Left hindlimb (tissue), 1 donor: ENCODE data around the gene RCE1.

Experiments
- DNase-seq: peaks from one replicate; pipeline ENCODE4 v3.0.0-alpha.2; 2018

Gene RCE1

DNA sequence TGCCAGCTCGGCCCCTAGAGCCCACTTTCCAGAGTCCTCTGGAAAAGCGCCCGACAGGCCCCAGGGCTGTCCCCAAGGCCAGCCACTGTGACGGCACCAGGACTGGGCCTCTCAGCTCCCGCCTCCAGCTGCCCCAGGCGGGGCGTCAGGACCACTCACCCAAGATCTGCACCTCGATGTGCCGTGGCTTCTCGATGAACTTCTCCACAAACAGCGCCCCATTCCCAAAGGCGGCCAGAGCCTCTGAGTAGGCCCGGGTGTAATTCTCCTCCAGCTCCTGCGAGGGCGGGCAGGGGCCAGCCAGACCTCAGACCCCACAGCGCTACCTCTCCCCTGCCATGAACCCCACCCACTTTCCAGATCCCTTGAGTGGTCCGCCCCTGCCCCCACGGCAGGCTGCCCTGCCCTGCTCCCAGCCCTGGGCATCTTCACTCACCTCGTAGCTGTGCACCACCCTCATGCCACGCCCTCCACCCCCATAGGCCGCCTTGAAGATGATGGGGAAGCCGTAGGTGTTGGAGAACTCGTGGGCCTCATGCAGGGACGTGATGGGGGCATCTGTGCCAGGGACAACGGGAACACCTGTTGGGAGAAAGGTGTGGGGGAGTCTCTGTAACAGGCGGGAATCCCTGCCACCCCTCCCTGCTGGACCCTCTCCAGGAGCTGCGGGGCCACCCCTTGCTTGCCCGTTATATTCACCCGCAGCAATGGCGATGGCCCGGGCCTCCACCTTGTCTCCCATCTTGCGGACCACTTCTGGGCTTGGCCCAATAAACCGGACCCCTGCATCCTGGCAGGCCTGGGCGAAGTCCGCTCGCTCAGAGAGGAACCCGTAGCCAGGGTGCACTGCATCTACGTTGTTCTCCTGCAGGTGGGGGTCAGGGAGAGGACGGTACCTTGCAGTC is 27.6 kb downstream of the RCE1 start:
- DNase-seq, result no peak

DNA sequence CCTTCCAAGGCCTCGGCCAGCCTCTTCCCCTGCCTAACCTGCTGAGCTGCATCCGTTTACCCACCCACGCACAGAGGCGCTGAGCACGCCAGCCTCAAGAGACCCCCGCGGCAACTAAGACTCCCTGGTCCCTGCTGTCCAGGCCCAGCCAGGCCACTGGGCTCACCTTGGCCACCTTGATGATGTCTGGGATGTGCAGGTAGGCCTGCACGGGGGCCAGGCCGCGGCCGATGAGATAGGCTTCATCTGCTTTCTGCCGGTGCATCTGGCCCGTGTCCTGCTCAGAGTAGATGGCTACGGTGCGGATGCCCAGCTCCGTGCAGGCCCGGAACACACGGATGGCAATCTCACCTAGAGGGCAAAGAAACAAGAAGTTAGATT is 28.3 kb downstream of the RCE1 start:
- no peak for DNase-seq

DNA sequence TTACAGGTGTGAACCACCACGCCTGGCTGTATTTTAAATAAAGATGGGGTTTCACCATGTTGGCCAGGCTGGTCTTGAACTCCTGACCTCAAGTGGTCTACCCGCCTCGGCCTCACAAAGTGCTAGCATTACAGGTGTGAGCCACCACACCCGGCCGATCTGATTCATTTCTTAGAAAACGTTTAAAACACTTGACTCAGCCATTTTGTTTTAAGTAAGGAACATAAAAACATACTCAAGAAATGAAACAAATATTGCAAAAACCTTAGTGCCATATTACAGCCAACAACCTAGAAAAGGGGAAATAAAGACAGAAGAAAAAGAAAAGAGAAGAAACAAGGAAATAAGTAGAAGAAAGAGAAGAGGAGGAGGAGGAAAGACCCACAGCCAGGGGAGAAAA is 31.0 kb downstream of the RCE1 start:
- peak; percentile 0 for DNase-seq

DNA sequence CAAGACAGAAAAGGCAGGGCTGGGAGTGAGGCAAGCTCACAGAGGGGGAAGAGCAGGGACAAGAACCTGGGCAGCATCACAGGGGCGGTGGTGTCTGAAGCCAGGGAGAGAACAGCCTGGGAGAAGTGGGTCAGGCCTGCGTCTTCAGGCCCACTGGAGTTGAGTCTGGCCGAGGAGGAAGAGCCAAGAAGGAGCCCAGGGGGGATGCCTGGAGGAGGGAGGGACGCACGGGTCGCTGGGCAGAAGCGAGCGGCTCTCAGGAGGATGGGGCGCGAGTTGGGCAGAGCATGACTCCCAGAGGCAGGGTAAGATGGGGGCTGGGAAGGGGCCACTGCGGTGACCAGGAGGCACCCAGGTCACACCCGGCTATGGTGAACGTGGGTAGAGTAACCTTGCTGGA is 32.1 kb downstream of the RCE1 start:
- DNase-seq, result peak; percentile 3

DNA sequence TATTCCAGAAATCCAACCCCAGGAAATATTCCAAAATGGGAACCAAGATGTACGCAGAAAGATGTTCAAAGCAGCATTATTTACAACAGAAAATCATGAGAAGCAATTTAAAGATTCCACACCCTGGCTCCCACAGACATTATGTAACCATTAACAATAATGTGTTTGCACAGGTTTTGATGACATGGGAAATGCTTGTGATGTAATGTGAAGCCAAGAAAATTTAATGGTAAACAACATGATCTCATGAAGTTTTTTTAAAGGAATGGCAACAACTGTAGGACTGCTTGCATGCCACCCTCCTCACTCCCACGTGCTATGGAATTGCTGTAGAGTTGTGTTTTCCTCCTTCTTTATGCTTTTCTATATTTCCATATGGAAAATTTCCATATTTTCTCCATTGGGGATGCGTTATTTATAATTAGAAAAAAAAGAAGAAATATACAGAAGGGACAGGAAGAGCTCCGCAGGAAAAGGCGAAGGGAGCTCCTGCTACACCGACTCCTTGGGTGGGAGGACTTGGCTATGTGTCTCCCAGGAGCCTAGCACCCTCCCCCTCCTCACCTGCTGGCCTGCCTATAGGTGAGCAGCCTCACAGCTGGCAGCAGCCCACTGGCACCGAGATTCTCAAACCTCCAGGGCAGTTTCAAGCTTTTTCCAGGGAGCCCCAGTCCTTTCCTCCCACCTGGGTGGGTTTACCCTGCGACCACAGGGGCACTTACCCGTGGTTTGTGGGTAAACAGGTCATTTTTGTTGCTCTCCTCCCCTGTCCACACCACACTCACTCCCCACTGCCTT is 34.5 kb downstream of the RCE1 start:
- DNase-seq, result peak; percentile 8

DNA sequence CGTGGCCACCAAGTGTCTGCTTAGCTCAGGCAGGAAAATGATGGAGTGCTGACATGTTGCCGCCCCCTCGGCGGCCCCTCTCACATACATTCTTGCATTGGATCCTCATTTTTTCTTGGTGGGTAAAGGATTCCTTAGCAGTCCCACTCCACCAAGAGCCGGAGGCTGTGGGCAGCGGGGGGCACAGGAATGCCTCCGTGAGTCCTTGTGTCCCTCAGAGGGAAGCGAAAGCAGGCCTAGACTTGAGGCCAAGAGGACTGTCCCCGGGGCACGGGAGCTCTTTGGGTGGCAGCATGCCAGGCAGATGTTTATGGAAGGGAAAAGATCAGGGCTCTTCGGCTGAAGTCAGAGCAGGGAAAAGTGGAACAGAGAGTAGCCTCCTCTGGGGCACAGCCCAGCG is 35.2 kb downstream of the RCE1 start:
- DNase-seq, result peak; percentile 37

DNA sequence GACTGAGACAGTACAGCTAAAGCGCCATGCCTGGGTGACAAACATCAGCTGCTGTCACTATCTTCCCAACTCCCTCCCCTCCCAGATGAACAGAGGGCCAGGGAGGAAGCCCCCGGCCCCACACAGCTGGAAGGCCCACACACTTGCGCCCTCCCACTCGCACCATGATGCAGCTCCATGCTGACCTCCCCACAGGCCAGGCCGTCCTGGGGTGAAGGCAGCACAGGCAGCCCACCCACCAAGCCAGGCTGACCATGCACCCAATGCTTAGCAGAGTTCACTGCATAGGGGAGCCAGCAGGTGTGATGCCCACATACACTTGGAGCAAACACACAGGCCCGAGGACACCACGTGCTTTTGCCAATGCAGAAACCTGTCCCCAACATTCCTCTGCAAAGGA is 35.8 kb downstream of the RCE1 start:
- DNase-seq, result peak; percentile 6

DNA sequence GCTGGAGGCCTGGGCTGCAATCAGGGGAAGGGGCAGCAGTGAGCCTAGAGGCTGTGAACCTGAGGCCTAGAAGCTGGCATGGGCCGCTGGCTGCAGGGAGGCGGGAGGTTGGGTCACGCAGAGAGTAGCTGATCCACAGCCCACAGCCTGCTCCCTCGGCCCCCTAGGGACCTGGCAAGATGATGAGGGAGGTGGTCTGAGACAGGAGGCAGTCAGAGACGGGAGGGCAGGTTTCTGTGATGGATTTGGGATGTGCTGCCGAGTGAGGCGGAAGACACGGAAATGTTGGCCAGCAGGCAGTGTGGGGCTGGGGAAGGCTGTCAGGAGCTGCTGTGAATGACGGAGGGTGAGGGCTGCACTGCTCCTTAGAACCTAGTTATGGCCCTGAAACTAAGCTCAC is 36.3 kb downstream of the RCE1 start:
- peak; percentile 22 for DNase-seq

DNA sequence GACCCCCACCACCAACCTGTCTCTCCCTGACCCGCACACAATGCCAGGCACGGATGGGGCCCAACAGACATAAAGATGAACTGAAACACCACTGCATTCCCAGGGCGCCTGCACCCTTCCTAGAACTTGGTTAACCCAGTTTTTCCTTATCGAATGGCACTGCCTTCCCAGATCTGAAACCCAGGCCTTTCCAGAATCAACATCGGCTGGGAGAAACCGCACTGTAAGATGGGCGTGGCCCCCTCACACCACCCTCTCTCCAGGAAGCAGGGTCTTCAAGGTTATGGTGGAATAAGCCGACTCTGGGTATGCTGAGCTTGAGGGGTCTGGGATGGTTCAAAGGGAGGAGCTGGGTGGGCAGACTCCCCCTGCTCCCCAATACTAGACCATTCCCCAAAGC is 36.8 kb downstream of the RCE1 start:
- peak; percentile 27 for DNase-seq

DNA sequence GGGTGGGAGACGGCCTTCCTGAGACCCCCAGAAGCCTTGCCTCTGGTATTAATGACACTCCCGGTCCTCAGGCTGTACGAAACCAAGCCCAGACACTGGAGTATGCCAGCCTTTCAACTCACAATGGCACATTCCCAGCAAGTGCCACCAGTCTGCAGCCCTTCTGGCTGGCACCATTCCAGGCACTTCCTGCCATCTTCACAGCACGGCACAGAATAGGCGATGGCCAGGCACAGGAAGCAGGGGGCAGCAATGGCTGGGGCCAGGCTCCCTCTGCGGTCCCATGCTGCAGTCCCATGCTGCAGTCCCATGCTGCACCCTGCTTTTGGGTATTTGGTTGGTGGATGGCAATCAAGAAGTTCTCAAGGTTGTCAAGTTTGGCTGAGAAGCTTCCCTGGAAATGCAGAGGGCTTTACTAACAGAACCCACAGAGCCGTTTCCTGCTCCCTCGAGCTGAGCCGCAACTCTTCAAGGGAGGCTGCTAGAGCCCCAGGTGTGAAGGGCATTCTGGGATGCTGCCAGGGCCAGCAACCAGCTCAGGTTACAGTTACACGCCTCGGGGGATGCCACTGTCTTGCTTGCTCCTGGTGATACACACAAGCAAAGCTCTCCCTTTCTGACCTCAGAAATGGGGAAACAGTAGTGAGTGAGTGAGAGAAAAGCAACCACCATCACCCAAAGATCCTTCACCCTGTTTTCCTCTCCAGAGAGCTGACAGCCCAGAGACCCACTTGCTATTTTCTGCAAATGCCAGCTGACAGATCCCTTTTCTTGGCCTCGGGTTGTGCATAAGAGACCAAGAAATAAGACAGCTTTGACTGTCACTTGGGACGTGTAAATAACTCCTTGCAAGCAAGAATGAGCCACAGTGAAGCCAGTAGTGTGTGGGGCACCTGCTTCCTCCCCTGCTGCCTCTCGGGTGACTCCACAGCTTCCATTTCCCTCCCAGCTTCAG is 37.5 kb downstream of the RCE1 start:
- no peak for DNase-seq

DNA sequence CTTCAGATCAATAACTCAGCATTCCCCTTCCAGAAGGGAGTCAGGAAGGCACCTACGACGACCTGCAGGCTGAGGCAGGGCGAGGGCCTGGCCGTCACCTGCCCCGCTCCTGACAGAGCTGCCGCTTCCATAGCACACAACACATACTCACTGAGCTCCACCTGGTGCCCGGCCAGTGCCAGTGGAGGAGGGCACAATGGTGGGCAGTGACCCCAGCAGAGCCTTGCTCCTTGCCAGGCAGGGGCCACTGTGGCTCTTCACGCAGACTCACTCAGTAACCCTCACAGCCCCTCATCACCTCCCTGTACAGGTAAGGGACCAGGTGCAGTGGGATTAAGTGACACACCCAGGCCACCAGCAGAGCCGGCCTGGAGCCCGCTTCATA is 38.2 kb downstream of the RCE1 start:
- no peak for DNase-seq

DNA sequence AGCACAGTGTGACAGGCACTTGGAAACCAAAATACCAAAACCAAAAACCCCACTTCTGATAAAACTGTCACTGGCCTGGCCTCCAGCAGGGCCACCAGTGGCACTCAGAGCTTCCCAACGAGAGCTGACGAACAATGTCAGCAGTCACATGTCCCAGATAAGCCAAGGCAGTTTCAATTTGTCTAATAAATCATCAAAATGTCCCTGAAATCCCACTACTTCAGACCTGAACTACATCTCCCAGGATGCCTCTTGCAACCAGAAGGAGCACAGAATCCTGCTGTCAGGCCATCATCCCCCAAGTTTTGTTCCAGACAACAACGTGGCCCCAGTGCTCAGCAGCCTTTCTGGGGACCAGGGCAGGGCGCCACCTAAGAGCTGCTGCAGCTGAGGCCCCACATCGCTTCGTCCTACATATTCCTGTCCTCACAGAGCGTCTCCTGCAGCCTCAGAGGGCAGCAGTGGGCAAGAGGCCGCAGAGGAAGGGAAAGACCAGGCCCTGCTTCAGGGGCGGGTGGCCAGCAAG is 38.7 kb downstream of the RCE1 start:
- DNase-seq, result no peak

DNA sequence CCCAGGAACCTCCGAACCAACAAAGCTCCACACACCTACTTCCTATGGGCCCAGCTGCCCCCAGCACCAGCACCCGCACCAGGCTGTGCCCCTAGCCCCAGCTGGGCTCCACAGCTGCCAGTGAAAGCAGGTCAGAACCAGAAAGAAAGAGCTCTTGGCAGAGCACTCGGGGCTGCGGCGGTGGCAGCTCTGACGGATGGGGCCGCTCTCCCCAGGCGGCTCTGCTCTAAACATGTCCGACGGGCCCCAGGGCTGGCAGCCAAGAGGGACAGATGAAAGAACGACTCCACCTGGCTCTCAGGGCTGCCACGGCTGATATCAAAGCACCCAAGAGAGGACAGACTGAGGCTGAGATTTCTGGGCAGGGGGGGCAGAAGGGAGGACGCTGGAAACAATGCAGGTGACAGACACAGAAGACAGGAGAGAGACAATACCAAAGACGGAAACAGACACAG is 39.3 kb downstream of the RCE1 start:
- DNase-seq, result no peak

DNA sequence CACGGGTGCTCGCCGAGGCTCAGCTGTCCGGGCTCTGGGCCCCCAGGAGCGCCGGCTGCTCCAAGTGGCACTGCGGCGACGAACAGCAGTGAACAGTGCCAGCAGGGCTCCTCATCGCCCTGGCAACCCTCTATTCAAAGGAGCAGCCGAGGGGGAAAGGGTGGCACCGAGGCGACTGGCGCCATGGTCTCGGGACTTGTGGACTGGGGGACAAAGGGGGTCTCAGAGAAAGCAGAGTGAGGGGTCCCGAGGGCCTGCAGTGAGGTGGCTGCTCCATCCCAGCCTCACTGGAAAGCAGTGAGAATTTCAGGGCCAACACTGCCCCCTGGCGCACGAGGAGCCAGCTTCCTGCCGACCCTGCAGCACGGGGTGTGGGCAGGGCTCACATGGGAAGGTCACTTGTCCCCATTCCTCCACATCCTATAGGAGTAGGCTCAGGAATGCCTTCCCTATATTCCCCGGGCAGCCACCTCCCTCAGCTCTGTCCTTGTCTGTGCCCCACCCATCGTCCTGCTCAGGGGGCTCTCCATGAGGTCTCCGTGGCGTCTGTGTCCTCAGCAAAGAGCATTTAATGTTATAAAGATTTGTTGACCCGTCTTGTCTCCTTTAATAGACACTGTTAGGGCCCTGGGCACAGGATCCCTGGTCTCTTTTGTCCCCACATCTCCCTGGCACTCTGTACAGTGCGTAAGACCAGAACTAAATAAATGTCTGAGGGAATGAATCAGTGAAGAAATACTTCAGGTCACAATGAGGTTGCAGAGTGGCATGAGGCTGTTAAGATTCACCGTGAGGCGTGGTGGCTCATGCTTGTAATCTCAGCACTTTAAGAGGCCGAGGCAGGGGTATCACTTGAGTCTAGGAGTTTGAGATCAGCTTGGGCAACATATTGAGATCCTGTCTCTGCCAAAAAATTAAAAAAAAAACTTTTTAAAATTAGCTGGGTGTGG is 40.0 kb downstream of the RCE1 start:
- DNase-seq, result peak; percentile 69

DNA sequence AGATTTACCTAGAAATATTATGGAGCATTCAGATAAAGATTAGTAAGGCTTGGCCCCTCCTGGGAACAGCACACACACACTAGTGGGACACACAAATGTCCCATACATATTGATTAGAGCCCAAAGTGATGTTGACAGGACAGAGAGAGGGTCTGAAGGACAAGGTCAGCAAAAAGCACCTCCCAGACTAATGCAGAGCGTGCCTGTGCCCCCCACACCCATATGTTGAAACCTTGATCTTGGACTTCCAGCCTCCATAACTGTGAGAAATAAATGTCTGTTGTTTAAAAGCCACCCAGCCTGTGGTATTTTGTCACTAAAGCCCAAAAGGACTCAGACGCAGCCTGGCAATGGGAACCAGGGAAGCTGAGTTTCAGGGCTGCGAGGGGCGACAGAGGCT is 41.2 kb downstream of the RCE1 start:
- no peak for DNase-seq

DNA sequence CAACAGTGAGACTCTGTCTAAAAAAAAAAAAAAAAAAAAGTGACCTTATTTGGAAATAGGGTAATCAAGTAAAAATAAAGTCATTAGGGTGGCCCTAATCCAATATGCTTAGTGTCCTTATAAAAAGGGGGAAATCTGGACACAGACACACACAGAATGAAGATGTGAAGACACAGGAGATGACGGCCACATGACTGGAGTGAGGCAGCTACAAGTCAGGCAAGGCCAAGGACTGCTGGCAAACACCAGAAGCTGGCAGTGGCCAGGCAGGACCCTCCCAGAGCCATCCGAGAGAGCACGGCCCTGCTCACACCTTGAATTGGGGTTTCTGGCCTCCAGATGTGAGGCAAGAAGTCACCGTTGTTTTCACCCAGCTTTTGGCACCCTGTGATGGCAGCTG is 42.2 kb downstream of the RCE1 start:
- DNase-seq, result peak; percentile 7

DNA sequence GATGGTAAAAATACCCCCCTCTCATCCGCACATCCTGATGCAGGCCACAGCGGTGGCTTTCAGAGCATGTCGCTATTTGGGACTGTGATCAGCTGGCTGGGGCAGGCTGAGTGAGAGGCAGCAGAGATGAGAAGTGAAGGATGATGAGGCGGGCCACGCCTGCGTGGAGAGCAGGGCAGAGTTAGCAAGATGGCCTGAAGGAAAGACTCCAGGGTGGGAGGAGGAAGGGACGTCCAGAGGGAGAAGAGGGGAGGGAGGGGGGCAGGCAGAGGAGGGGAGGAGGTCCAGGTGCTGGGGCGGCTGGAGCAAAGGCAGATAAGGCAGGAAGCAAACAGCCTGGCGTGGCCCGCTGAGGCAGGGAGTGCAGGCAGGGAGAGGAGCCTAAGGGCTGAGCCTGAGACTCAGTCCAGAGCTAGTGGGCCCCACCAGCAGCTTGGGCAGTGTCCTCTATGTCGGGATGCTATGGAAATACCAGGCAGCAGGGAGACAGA is 42.8 kb downstream of the RCE1 start:
- DNase-seq, result peak; percentile 15

DNA sequence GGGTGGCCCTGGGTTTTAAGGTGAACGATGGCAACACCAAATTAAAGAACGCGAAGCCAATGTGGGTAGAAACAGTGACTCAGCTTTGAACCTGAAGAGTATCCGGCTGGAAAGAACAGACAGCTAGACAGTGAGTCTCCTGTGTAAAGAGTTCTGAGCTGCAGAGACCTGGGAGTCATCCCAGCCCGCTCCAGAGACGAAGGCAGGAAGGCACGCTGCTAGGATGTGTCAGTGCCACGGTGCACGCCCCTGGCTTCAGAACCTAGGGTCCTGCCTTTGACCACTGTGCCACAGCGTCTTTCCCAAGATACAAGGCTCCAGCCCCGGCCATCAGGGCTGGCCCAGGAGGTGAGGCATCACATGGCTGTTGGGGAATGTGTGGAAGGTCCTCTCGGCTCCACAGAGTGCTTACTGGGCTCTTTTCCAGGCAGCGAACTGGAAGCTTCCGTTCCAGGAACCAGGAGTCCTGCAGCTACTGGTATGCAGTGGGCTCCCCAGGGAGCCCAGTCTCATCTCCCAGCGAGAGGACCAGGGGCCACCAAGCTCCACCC is 43.5 kb downstream of the RCE1 start:
- DNase-seq, result peak; percentile 22

DNA sequence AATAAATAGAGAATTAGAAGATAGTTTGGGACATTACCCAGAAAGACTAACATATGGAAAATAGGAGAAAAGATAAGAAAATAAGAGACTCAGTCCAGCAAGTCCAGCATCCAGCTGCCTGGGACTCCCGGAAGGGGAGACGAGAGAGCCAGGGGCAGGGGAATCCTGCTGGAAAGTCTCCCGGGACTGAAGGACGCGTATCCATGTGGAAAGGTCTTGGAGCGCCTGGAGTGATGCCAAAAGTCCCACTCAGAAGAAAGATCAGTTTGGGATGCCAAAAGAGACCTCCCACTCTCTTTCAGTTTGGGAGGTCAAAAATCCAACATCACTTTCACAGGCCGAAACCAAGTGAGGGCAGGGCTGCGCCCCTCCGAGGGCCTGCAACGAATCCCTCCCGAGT is 44.3 kb downstream of the RCE1 start:
- peak; percentile 20 for DNase-seq

DNA sequence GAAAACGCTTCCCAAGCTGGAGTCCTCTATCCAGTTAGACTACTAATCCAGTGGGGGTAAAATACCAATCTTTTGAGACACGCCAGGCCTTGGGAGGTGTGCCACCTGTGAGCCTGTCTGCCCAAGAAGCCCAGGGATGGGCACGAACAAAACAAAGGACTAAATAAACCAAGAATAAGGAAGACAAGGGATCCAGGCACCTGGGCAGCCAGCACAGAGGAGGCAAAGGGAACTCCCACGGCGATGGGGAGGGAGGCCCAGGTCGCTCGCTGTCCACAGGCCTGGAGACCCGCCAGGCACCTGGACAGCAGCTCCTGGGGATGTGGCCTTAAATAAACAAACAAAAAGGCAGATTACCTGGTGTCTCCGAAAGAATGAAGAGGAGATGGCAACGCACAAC is 45.0 kb downstream of the RCE1 start:
- DNase-seq, result no peak

DNA sequence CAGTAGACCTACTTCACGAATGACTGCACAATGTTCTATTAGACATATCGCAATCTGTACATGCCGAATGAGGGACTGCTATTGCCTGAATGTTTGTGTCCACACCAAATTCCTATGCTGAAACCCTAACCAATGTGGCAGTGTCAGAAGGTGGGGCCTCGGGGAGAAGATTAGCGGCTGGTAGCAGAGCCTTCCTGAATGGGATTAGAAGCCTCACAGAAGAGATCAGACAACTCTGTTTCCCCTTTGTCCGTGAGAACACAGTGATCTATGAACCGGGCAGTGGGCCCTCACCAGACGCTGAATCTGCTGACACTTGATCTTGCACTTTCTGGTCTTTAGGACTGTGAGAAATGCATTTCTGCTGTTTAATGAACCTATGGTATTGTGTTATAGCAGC is 46.7 kb downstream of the RCE1 start:
- DNase-seq, result peak; percentile 17
